Stimulated activated CD8-positive, alpha-beta memory T cell treated with anti-CD3 and anti-CD28 coated beads, Interleukin-7, amount 100 ng/mL, for 24 hours (primary cell): Measurements from ENCODE around the gene PUM2.
"Not testable (repeated sequence)": the region's sequence is repeated elsewhere in the genome, so short reads cannot be mapped to it uniquely, and the experiment has no call there.

Experiments used
- DNase-seq: peaks from one replicate; pipeline ENCODE4 v3.0.0-alpha.2; 2020; ENCODE audit warnings: low read depth

The PUM2 gene, protein sequence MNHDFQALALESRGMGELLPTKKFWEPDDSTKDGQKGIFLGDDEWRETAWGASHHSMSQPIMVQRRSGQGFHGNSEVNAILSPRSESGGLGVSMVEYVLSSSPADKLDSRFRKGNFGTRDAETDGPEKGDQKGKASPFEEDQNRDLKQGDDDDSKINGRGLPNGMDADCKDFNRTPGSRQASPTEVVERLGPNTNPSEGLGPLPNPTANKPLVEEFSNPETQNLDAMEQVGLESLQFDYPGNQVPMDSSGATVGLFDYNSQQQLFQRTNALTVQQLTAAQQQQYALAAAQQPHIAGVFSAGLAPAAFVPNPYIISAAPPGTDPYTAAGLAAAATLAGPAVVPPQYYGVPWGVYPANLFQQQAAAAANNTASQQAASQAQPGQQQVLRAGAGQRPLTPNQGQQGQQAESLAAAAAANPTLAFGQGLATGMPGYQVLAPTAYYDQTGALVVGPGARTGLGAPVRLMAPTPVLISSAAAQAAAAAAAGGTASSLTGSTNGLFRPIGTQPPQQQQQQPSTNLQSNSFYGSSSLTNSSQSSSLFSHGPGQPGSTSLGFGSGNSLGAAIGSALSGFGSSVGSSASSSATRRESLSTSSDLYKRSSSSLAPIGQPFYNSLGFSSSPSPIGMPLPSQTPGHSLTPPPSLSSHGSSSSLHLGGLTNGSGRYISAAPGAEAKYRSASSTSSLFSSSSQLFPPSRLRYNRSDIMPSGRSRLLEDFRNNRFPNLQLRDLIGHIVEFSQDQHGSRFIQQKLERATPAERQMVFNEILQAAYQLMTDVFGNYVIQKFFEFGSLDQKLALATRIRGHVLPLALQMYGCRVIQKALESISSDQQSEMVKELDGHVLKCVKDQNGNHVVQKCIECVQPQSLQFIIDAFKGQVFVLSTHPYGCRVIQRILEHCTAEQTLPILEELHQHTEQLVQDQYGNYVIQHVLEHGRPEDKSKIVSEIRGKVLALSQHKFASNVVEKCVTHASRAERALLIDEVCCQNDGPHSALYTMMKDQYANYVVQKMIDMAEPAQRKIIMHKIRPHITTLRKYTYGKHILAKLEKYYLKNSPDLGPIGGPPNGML

GRCh38 chr2:20350753-20351554 lies at the start of gene PUM2:
Gene PUM2 (minus strand): TSS chr2:20350844. CDS start chr2:20327360, 23,484 bp downstream.
- peak; percentile 86 for DNase-seq

GRCh38 chr2:20400306-20400705 lies 49.7 kb upstream of the PUM2 start:
- DNase-seq = no peak

- no peak for DNase-seq
These were observed 48.4 kb upstream of the PUM2 start for GRCh38 chr2:20398956-20399567.

DNA sequence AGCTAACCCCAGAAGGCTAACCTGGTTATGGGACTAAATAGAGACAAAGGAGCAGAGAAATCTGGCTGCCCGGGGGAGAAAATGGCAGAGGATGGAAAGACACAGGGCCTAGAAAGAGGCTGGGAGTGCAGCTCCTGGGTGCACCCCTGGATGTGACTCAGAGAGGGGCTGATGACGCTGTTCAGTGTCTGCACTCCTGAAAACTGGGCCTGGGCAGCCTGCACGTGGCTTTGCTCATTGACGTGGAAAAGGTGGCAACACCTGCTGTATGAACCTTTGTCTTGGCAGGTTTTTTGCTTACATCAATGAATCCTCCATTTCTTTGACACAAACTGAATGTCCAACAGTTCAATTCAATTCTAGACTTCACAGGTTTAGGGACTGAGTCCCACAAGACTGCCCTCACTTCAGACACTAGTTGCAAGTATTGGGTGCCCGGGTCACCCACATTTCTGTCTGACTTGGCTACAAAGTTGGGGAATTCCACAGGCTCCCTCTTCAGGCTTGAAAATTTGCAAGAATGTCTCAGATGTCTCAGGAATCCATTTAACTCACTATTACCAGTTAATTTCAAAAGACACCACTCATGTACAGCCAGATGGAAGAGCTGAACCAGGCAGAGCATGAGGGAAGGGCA lies 47.3 kb upstream of the PUM2 start:
- DNase-seq = no peak

- no peak for DNase-seq
These were observed 45.8 kb upstream of the PUM2 start for GRCh38 chr2:20396356-20397000.

GRCh38 chr2:20393986-20394385 lies 43.3 kb upstream of the PUM2 start:
- DNase-seq = no peak

- DNase-seq = no peak
These were observed 41.5 kb upstream of the PUM2 start for GRCh38 chr2:20391951-20392699.

- DNase-seq = no peak
These were observed 40.0 kb upstream of the PUM2 start for GRCh38 chr2:20390524-20391123.

- DNase-seq = no peak
These were observed 34.3 kb upstream of the PUM2 start for GRCh38 chr2:20384953-20385352.

- no peak for DNase-seq
These were observed 32.5 kb upstream of the PUM2 start for GRCh38 chr2:20382965-20383810.

DNA sequence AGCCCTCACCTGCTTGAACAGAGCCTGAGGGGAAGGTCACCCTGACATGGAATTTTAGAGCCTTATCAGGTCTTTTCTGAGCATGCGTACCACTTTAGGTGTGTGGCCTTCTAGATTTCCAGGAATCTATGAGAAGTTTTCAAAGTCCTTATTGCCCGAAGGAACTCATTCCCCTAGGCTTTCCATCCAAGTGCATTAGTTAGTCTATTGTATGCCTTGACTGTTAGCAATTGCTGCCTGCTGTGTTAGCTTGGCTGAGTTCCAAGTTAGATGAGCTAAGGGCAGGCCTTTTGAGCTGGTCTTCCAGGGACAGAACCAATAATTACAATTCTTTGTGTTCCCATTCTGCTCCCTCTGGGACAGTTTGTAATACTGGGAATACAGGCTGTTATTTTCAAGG lies 30.8 kb upstream of the PUM2 start:
- DNase-seq = no peak

DNA sequence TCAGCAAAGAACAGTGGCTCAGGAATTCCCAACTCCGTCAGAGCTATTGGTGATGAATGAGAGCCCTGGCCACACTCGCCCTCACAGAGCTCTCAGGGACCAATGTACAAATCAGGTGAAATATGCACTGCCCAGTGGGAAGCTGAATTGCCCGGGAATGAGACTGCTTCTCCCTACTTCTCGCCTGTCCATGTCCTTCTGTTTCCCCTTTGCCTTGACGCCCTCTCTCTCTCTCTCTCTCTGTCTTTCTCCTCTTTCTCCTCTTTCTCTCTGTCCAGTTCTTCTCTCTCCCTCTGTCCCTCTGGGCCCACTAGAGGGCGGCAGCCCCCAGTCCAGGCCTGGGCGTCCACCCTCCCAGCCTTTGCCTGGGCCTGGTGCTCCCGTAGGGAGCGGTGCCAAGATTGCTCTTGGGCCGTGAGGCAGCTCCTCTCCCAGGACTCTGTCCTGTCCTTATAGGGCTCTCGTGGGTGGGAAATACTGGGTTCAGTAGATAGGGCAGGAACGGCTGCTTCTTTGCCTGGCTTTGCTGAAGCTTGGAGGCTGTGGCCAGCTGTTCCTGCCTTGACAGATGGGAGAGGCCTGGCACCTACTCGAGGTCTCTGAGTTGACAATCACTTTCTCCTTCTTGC lies 28.4 kb upstream of the PUM2 start:
- DNase-seq = no peak

GRCh38 chr2:20378341-20378740 lies 27.7 kb upstream of the PUM2 start:
- no peak for DNase-seq

- DNase-seq = no peak
These were observed 27.1 kb upstream of the PUM2 start for GRCh38 chr2:20377741-20378140.

GRCh38 chr2:20374982-20375381 lies 24.3 kb upstream of the PUM2 start:
- DNase-seq = not testable (repeated sequence)

- no peak for DNase-seq
These were observed 22.4 kb upstream of the PUM2 start for GRCh38 chr2:20372896-20373640.
